Mammary microvascular endothelial cell (primary cell): Measurements from ENCODE around the gene UQCRC2. TPM values are rescaled to one million over a fixed set of nuclear protein-coding genes. Genes with fewer than 3 reads are reported as not detected.

Experiments
- total RNA-seq: library from RNA; depleted of rRNA; stranded (reverse); fragments of >200 nt; gene quantifications from 2 replicates; pipeline ENCODE4 v1.2.3, GENCODE V29; 2015

Gene UQCRC2
- 138 and 174 TPM in 2 replicates for total RNA-seq

DNA sequence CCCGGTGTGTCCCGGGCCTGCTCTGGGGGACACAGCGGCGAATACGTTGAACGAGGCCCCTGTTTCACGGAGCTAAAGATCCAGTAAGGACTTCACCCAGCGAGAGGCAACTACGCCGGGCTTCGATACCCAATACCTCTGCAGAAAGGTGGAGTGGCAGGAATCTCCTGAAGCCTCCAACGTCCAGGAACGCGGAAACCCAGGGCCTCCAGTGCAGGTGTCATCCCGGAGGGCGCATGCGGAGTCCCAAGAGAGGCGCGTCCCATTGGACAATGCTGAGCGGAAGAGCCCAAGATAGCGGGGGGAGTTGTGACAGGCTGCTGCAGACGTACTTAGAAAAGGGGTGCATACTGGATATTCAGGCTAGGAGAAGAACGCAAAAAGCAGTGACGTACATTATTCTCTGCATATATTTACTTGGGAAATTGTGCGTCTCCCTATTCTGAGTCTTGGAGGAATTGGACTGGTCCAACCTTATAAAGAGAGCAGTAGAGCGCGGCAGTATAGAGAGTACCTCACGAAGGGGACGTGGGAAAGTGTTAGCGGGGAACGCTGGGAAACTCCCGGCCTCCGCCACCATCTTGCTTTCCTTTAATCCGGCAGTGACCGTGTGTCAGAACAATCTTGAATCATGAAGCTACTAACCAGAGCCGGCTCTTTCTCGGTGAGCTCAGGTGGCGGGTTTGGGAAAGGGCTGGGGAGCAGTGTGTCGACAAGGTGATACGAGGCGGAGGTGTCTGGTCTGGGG, at the start of gene UQCRC2:
Gene UQCRC2 (plus strand): TSS at position 569 of the 748 bp plus-strand sequence. CDS start 63 bp downstream, at position 632.

DNA sequence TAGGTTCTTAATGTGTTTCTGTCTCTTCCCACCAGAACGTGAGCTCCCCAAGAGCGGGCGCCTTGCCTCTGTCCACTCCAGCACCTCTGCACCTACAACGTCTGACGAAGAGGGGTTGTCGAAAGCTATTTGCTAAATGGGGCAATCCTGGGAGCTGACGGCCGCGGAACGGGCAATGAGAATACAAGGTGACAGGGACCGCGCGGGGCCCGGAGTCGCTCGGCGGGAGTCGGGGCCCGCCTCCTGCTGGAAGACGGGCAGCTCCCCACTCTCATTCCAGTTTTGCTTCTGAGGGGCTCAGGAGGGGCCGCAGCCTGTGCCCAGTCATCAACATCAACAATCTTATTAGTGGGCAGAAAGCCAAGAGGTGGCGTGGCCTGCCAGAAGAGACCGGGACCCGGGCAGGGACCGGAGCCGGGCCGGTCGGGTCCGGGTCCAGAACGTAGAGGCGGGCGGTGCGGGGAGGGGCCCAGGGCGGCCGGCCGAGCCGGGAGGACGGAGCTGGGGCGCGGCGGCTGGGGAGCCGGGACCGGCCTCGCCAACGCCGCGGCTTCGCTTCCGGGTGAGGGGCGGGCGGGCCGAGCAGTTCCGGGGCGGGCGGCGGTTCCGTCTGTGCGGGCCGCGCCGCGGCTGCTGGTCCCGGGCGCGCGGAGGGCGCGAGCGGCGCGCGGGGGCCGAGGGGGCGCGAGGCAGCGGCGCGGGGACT, 54.5 kb downstream of the UQCRC2 start, which contains the start of gene MOSMO:
Gene MOSMO (plus strand): TSS at position 603 of the 706 bp plus-strand sequence. CDS start 191 bp downstream, outside the sequence.

Other genes starting within 250 kb of the UQCRC2 start
- 4.7 and 5.4 TPM in 2 replicates for gene NPIPB4, start 95.6 kb upstream of the UQCRC2 start, total RNA-seq
- gene PDZD9, start 47.8 kb downstream of the UQCRC2 start, total RNA-seq: not detected in 2 replicates
- 26.9 and 28.9 TPM in 2 replicates for gene MOSMO, start 54.8 kb downstream of the UQCRC2 start, total RNA-seq
- not detected in 2 replicates for gene VWA3A, start 139.2 kb downstream of the UQCRC2 start, total RNA-seq
- gene SDR42E2, start 209.1 kb downstream of the UQCRC2 start, total RNA-seq: not detected in 2 replicates